Activated naive CD4-positive, alpha-beta T cell treated with anti-CD3 and anti-CD28 coated beads, Interleukin-2, amount 50 U/mL, for 24 hours (primary cell): ENCODE measurements around the gene SCYL1.

Experiments
- H3K27ac Mint-ChIP-seq: one replicate; pipeline ENCODE4 v1.8.0; 2021; ENCODE audit warnings: mild to moderate bottlenecking, mixed read lengths
- H3K27me3 Mint-ChIP-seq: one replicate; pipeline ENCODE4 v1.8.0; 2021; ENCODE audit warnings: mixed read lengths
- H3K36me3 Mint-ChIP-seq: one replicate; pipeline ENCODE4 v1.8.0; 2021; ENCODE audit warnings: mixed read lengths
- H3K4me1 Mint-ChIP-seq: one replicate; pipeline ENCODE4 v1.8.0; 2021; ENCODE audit warnings: mixed read lengths
- H3K4me3 Mint-ChIP-seq: one replicate; pipeline ENCODE4 v1.8.0; 2021; ENCODE audit warnings: mild to moderate bottlenecking, mixed read lengths
- H3K9me3 Mint-ChIP-seq: one replicate; pipeline ENCODE4 v1.8.0; 2021; ENCODE audit warnings: mixed read lengths

SCYL1 gene

GRCh38 chr11:65491163-65491465 lies 33.8 kb upstream of the SCYL1 start:
- Mint-ChIP-seq H3K4me1 (peaks cover 33% of the 10 kb centered on the region), H3K27ac (no peak overlapping the region), H3K4me3 (no peak overlapping the region), H3K36me3 (peaks cover 2% of the 10 kb centered on the region), H3K27me3 (no peaks in the 10 kb centered on the region), H3K9me3 (no peaks in the 10 kb centered on the region)

DNA sequence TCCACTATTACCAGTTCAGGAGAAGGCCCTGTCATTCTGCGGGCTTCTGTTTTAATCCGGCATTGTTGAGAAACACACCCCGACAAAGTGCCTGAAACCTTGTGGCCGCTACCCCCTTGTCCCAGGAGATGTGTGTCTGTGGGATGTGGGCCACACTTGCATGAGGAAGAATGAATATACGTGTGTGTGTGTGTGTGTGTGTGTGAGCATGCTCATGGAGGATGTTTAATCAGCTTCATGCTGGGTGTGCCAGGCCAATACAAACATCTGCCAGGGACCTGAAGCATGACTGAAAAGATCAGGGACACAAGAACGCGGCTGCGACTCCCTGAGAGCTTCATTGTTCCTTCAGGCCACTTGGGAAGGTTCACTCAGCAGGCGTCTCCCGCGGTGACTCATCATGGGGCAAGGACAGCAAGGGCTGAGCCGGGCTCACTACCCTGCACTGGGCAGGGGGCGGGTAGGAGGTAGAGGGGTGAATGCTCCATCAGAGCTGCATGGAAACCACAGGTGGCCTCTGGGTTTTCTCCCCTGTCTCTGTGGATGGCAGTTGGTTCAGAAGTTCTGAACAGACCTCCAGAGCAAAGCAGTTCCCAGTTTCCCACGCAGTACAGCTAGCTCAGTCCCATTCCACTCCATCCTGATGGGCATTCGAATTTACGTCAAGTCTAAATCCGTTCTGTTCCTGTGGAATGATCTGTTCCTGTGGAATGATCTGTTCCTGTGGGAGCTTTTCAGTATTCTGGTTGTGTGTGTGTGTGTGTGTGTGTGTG lies 33.1 kb upstream of the SCYL1 start:
- Mint-ChIP-seq H3K9me3 (no peaks in the 10 kb centered on the region), H3K27ac (peak overlapping the region; percentile 66), H3K36me3 (peaks cover 2% of the 10 kb centered on the region), H3K4me3 (no peak overlapping the region), H3K27me3 (no peaks in the 10 kb centered on the region), H3K4me1 (peaks cover 40% of the 10 kb centered on the region)

GRCh38 chr11:65492387-65492636 lies 32.6 kb upstream of the SCYL1 start:
- Mint-ChIP-seq H3K27me3 (no peaks in the 10 kb centered on the region), H3K4me3 (peak overlapping the region; percentile 9), H3K4me1 (peaks cover 45% of the 10 kb centered on the region), H3K27ac (peak overlapping the region; percentile 66), H3K9me3 (no peaks in the 10 kb centered on the region), H3K36me3 (peaks cover 2% of the 10 kb centered on the region)

DNA sequence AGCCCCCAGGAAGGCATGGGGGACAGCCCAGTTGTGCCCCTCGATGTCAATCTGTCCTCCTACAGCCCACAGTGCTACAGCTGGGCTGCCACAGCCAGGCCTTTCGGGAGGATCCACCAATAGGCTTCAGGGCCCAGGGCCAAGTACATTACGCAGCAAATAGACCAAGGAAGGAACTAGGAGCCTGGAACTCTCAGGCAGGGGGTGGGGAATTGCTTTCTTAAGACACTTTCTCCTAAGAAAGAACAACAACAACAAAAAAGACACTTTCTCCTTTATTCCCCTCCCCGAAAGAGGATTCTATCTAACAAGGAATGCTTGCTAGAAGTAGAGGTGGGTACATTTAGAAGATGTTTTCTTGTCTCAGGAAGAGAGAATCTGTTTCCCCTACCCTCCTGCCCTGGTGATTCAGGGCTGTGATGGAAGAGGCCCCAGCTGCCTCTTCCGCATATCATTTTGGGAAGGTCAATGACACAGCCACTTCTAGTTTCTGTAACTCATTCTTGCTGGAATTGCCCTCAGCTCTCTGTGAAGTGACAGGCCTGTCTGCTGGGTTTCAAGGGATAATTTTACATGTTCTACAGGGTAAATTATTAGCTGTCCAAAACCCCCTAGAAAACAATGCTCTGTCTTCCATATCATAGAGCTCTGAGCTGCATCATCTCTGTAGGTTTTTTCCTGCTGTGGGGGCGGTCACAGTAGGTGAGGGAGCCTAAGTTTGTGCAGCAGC lies 32.1 kb upstream of the SCYL1 start:
- H3K27ac Mint-ChIP-seq, result peak overlapping the region; percentile 97
- H3K27me3 Mint-ChIP-seq, result no peaks in the 10 kb centered on the region
- H3K4me1 Mint-ChIP-seq, result peaks cover 44% of the 10 kb centered on the region
- H3K4me3 Mint-ChIP-seq, result peak overlapping the region; percentile 82
- no peaks in the 10 kb centered on the region for H3K9me3 Mint-ChIP-seq
- peaks cover 2% of the 10 kb centered on the region for H3K36me3 Mint-ChIP-seq

- H3K27ac Mint-ChIP-seq, result peak overlapping the region; percentile 97
- no peaks in the 10 kb centered on the region for H3K9me3 Mint-ChIP-seq
- H3K4me1 Mint-ChIP-seq, result peaks cover 36% of the 10 kb centered on the region
- H3K36me3 Mint-ChIP-seq, result peaks cover 2% of the 10 kb centered on the region
- H3K4me3 Mint-ChIP-seq, result peak overlapping the region; percentile 82
- H3K27me3 Mint-ChIP-seq, result no peaks in the 10 kb centered on the region
These were observed 31.3 kb upstream of the SCYL1 start for GRCh38 chr11:65493367-65494176.

DNA sequence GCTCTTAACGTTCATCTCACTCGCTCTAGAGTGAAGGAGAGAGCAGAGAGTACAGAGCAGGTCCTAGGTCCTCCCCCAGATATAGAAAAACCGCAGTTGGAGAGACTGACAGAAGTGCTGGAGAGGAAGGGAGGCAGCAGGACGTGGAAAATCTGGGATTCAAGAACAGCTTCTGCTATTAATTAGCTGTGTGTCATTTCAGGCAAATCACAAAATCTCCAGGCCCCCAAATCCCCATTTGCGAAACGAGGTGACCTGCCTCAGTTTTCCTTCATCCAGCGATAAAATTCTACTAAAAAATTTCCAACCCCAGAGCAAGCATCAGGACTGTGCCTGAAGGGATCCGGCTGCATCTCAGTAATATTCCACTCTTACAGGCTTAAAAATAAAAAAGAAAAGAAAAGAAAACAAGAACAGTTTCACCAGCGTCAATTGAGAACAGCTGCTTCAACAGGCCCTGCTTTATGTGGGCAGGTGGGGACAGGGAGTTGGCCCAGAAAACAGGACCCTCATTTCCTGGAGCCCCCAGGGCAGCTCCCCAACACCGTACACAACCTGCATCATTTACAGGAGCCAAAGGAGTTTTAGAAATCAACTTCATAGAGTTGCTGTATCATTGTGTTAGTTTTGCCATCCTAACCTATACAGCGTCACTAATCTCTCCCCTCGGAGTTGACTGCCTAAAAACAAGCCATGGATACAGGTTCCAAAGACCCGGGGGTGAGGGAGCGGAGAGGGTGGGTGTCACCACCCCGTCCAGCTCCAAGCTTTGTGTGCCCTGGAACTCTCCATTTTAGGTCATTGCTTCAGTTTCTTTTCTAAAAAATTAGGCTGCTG lies 28.4 kb upstream of the SCYL1 start:
- peaks cover 2% of the 10 kb centered on the region for H3K36me3 Mint-ChIP-seq
- no peaks in the 10 kb centered on the region for H3K9me3 Mint-ChIP-seq
- no peak overlapping the region for H3K4me3 Mint-ChIP-seq
- H3K27me3 Mint-ChIP-seq, result no peaks in the 10 kb centered on the region
- H3K4me1 Mint-ChIP-seq, result peaks cover 33% of the 10 kb centered on the region
- H3K27ac Mint-ChIP-seq, result no peak overlapping the region

GRCh38 chr11:65497141-65498041 lies 27.5 kb upstream of the SCYL1 start:
- Mint-ChIP-seq H3K9me3 (no peaks in the 10 kb centered on the region), H3K4me3 (no peak overlapping the region), H3K4me1 (peaks cover 29% of the 10 kb centered on the region), H3K27me3 (no peaks in the 10 kb centered on the region), H3K36me3 (peaks cover 2% of the 10 kb centered on the region), H3K27ac (no peak overlapping the region)

- Mint-ChIP-seq H3K27ac (no peak overlapping the region), H3K4me1 (peaks cover 25% of the 10 kb centered on the region), H3K9me3 (no peaks in the 10 kb centered on the region), H3K27me3 (no peaks in the 10 kb centered on the region), H3K4me3 (no peak overlapping the region), H3K36me3 (peaks cover under 1% of the 10 kb centered on the region)
These were observed 26.7 kb upstream of the SCYL1 start for GRCh38 chr11:65498042-65498726.

DNA sequence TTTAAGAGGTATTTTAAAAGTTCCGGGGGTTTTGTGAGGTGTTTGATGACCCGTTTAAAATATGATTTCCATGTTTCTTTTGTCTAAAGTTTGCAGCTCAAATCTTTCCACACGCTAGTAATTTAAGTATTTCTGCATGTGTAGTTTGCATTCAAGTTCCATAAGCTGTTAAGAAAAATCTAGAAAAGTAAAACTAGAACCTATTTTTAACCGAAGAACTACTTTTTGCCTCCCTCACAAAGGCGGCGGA lies 26.2 kb upstream of the SCYL1 start:
- no peak overlapping the region for H3K4me3 Mint-ChIP-seq
- H3K27ac Mint-ChIP-seq, result no peak overlapping the region
- peaks cover 2% of the 10 kb centered on the region for H3K36me3 Mint-ChIP-seq
- H3K4me1 Mint-ChIP-seq, result peaks cover 23% of the 10 kb centered on the region
- H3K27me3 Mint-ChIP-seq, result no peaks in the 10 kb centered on the region
- H3K9me3 Mint-ChIP-seq, result no peaks in the 10 kb centered on the region

DNA sequence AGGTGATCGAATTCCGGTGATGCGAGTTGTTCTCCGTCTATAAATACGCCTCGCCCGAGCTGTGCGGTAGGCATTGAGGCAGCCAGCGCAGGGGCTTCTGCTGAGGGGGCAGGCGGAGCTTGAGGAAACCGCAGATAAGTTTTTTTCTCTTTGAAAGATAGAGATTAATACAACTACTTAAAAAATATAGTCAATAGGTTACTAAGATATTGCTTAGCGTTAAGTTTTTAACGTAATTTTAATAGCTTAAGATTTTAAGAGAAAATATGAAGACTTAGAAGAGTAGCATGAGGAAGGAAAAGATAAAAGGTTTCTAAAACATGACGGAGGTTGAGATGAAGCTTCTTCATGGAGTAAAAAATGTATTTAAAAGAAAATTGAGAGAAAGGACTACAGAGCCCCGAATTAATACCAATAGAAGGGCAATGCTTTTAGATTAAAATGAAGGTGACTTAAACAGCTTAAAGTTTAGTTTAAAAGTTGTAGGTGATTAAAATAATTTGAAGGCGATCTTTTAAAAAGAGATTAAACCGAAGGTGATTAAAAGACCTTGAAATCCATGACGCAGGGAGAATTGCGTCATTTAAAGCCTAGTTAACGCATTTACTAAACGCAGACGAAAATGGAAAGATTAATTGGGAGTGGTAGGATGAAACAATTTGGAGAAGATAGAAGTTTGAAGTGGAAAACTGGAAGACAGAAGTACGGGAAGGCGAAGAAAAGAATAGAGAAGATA lies 25.7 kb upstream of the SCYL1 start, which contains the start of gene MALAT1:
TSS of gene MALAT1 (plus strand) at position 69 of the 736 bp plus-strand sequence.
- Mint-ChIP-seq H3K9me3 (no peaks in the 10 kb centered on the region), H3K36me3 (peaks cover 7% of the 10 kb centered on the region), H3K4me1 (peaks cover 24% of the 10 kb centered on the region), H3K4me3 (no peak within 1 kb of the TSS), H3K27me3 (no peaks in the 10 kb centered on the region), H3K27ac (no peak within 1 kb of the TSS)

- Mint-ChIP-seq H3K9me3 (no peaks in the 10 kb centered on the region), H3K27me3 (no peaks in the 10 kb centered on the region), H3K4me3 (no peak overlapping the region), H3K4me1 (peaks cover 26% of the 10 kb centered on the region), H3K27ac (no peak overlapping the region), H3K36me3 (peaks cover 14% of the 10 kb centered on the region)
These were observed 25.0 kb upstream of the SCYL1 start for GRCh38 chr11:65499713-65500386.

- Mint-ChIP-seq H3K27me3 (no peaks in the 10 kb centered on the region), H3K4me1 (peaks cover 32% of the 10 kb centered on the region), H3K4me3 (no peak overlapping the region), H3K36me3 (peaks cover 19% of the 10 kb centered on the region), H3K9me3 (no peaks in the 10 kb centered on the region), H3K27ac (no peak overlapping the region)
These were observed 24.3 kb upstream of the SCYL1 start for GRCh38 chr11:65500387-65501185.

DNA sequence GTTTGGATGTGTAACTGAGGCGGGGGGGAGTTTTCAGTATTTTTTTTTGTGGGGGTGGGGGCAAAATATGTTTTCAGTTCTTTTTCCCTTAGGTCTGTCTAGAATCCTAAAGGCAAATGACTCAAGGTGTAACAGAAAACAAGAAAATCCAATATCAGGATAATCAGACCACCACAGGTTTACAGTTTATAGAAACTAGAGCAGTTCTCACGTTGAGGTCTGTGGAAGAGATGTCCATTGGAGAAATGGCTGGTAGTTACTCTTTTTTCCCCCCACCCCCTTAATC lies 23.8 kb upstream of the SCYL1 start:
- Mint-ChIP-seq H3K4me3 (no peak overlapping the region), H3K27ac (no peak overlapping the region), H3K4me1 (peaks cover 35% of the 10 kb centered on the region), H3K9me3 (no peaks in the 10 kb centered on the region), H3K36me3 (peaks cover 23% of the 10 kb centered on the region), H3K27me3 (no peaks in the 10 kb centered on the region)
